T-cell (primary cell): Measurements from ENCODE around the gene L3MBTL4. TPM values are rescaled to one million over a fixed set of nuclear protein-coding genes. Genes with fewer than 3 reads are reported as not detected.

ENCODE experiments used
- ATAC-seq, 4 experiments: fragments of 200-7000 bp in 3 of 4; fragments of 150-1000 bp in 1 of 4; cut with Tn5 transposase; replicated peaks in 1 of 4; 1 replicate in 3 of 4; 2 replicates in 1 of 4; pipeline ENCODE4 v1.10.0; 2021; ENCODE audit warnings: moderate library complexity in 3 of 4, mild to moderate bottlenecking in 2 of 4, moderate number of reproducible peaks in 1 of 4
- CTCF ChIA-PET, 2 donors: fragments of 300-600 bp; sonication (Branson Sonifier 250); formaldehyde crosslinking; loops; one replicate each; lab custom pipeline; 2022; ENCODE audit warnings: antibody characterized with exemption in 2 of 2; lab: Charles Lee
- POLR2A ChIA-PET, 2 donors: fragments of 300-600 bp; sonication (Branson Sonifier 250); formaldehyde crosslinking; loops; one replicate each; lab custom pipeline; 2022; ENCODE audit warnings: antibody characterized with exemption in 2 of 2; lab: Charles Lee
- DNase-seq, 35 experiments: peaks; one replicate each; pipeline versions ENCODE4 v3.0.0 to v3.0.0-alpha.2; 2013 to 2023
- H3K27ac ChIP-seq: one replicate; pipeline ENCODE4 v1.5.1; 2013; ENCODE audit warnings: low read length
- H3K27me3 ChIP-seq, 2 experiments: replicated peaks in 1 of 2; 1 replicate in 1 of 2; 2 replicates in 1 of 2; pipeline versions ENCODE4 v1.6.1 to v1.7.0; 2013; ENCODE audit warnings: low read length in 1 of 2, mixed read lengths in 1 of 2; ENCODE audit not compliant: control insufficient read depth in 2 of 2, insufficient read depth in 2 of 2; ENCODE audit errors: extremely low read depth in 1 of 2
- H3K36me3 ChIP-seq, 2 donors: 1 replicate in 1 of 2; 2 replicates in 1 of 2; pipeline versions ENCODE4 v1.6.1 to v1.7.0; 2013; ENCODE audit warnings: low read length in 1 of 2; ENCODE audit not compliant: control insufficient read depth in 2 of 2, insufficient read depth in 1 of 2; ENCODE audit errors: extremely low read depth in 1 of 2
- H3K4me1 ChIP-seq, 2 experiments: 1 replicate in 1 of 2; 2 replicates in 1 of 2; pipeline versions ENCODE4 v1.6.1 to v1.7.0; 2013; ENCODE audit warnings: low read length in 2 of 2, mixed read lengths in 1 of 2; ENCODE audit not compliant: insufficient read depth in 2 of 2, control insufficient read depth in 1 of 2; ENCODE audit errors: extremely low read depth in 1 of 2
- H3K4me3 ChIP-seq, 2 donors: 1 replicate in 1 of 2; 2 replicates in 1 of 2; pipeline versions ENCODE4 v1.5.1 to v1.7.0; 2013; ENCODE audit warnings: mild to moderate bottlenecking in 2 of 2, low read length in 1 of 2, moderate library complexity in 1 of 2; ENCODE audit not compliant: control insufficient read depth in 1 of 2; ENCODE audit errors: extremely low read depth in 1 of 2
- H3K9me3 ChIP-seq: 2 replicates; pipeline ENCODE4 v1.7.0; 2013
- H3K27ac Mint-ChIP-seq, 2 donors: one replicate each; pipeline ENCODE4 v1.8.0; 2020 to 2021; ENCODE audit warnings: mild to moderate bottlenecking in 2 of 2, mixed read lengths in 2 of 2
- H3K27me3 Mint-ChIP-seq, 2 donors: one replicate each; pipeline ENCODE4 v1.8.0; 2021 to 2022; ENCODE audit warnings: mixed read lengths in 2 of 2
- H3K36me3 Mint-ChIP-seq: one replicate; pipeline ENCODE4 v1.8.0; 2021; ENCODE audit warnings: mixed read lengths
- H3K4me1 Mint-ChIP-seq, 3 donors: one replicate each; pipeline ENCODE4 v1.8.0; 2020 to 2022; ENCODE audit warnings: mixed read lengths in 3 of 3, mild to moderate bottlenecking in 1 of 3
- H3K4me3 Mint-ChIP-seq, 3 donors: one replicate each; pipeline ENCODE4 v1.8.0; 2020 to 2022; ENCODE audit warnings: mild to moderate bottlenecking in 3 of 3, mixed read lengths in 3 of 3, moderate library complexity in 3 of 3
- H3K9me3 Mint-ChIP-seq, 3 donors: one replicate each; pipeline ENCODE4 v1.8.0; 2020 to 2022; ENCODE audit warnings: mixed read lengths in 3 of 3
- WGBS: methylation state at CpG from one replicate; pipeline ENCODE4 v1.1.5; 2013; ENCODE audit warnings: missing lambda C conversion rate; ENCODE audit not compliant: insufficient coverage; 5-methylcytosine and 5-hydroxymethylcytosine counted together
- total RNA-seq, 35 experiments: library from RNA in 6 of 35; stranded (reverse) in 6 of 35; fragments of 120-200 nt in 1 of 35; gene quantifications; one replicate each; pipeline versions ENCODE4 v1.2.1 to v1.2.4 and lab custom pipeline; 2013 to 2026

Gene L3MBTL4
- total RNA-seq, 5 donors from 2014 or later (not counting 1 experiment from before 2014, with no cell fraction given): 0.58 to 1.6 (median 0.83) TPM

GRCh38 chr18:6399776-6400175, 14.9 kb downstream of the L3MBTL4 start:
- no peak for ATAC-seq

GRCh38 chr18:6397931-6398566, 16.7 kb downstream of the L3MBTL4 start:
- no peaks in the 10 kb centered on the region for H3K9me3 ChIP-seq
- Mint-ChIP-seq H3K9me3 (peaks cover 0 to 6% (median 4%) of the 10 kb centered on the region in 3 donors), H3K4me3 (no peak overlapping the region), H3K36me3 (no peaks in the 10 kb centered on the region), H3K27ac (no peak overlapping the region), H3K4me1 (no peaks in the 10 kb centered on the region), H3K27me3 (no peaks in the 10 kb centered on the region)
- ChIA-PET POLR2A (no interaction called here), CTCF (no interaction called here)
- no peaks in the 10 kb centered on the region for H3K4me1 ChIP-seq
- H3K36me3 ChIP-seq: no peaks in the 10 kb centered on the region
- no peak overlapping the region for H3K27ac ChIP-seq
- no peak overlapping the region for H3K4me3 ChIP-seq
- DNase-seq (no peak), ATAC-seq (no peak)
- WGBS: 86% methylated on average over 6 of the region's 6 CpGs
- H3K27me3 ChIP-seq: no peaks in the 10 kb centered on the region

More at GRCh38 chr18:6399776-6400175, 14.9 kb downstream of the L3MBTL4 start:
- Mint-ChIP-seq H3K9me3 (peaks cover 0 to 4% (median 0%) of the 10 kb centered on the region in 3 donors), H3K27ac (no peak overlapping the region), H3K36me3 (no peaks in the 10 kb centered on the region), H3K27me3 (no peaks in the 10 kb centered on the region), H3K4me3 (no peak overlapping the region), H3K4me1 (no peaks in the 10 kb centered on the region)
- Histone ChIP-seq H3K4me1 (no peaks in the 10 kb centered on the region), H3K9me3 (no peaks in the 10 kb centered on the region), H3K36me3 (no peaks in the 10 kb centered on the region), H3K4me3 (no peak overlapping the region), H3K27ac (no peak overlapping the region), H3K27me3 (no peaks in the 10 kb centered on the region)
- DNase-seq: no peak
- CTCF ChIA-PET: no interaction called here
- WGBS: no CpG with 5 or more reads among the region's 1 CpG
- POLR2A ChIA-PET: no interaction called here

- Mint-ChIP-seq H3K4me3 (no peak overlapping the region), H3K36me3 (no peaks in the 10 kb centered on the region), H3K9me3 (peaks cover 3 to 9% (median 7%) of the 10 kb centered on the region in 3 donors), H3K4me1 (no peaks in the 10 kb centered on the region), H3K27ac (no peak overlapping the region), H3K27me3 (no peaks in the 10 kb centered on the region)
- Histone ChIP-seq H3K9me3 (no peaks in the 10 kb centered on the region), H3K27ac (no peak overlapping the region), H3K4me3 (no peak overlapping the region), H3K36me3 (no peaks in the 10 kb centered on the region), H3K4me1 (no peaks in the 10 kb centered on the region), H3K27me3 (no peaks in the 10 kb centered on the region)
- POLR2A ChIA-PET: interaction anchor here in 1 of 2 donors (0.6 kb wide), 1 partner anchor 826 kb away, joined by 3 read pairs; no protein-coding TSS in a partner anchor
- CTCF ChIA-PET: no interaction called here
- DNase-seq: no peak
- WGBS: 100% methylated on average over 1 of the region's 5 CpGs
- ATAC-seq: no peak
Observed at GRCh38 chr18:6396847-6397246, 17.9 kb downstream of the L3MBTL4 start.

- ATAC-seq (no peak), DNase-seq (no peak)
- Mint-ChIP-seq H3K27ac (no peak overlapping the region), H3K4me1 (no peaks in the 10 kb centered on the region), H3K9me3 (peaks cover 9 to 15% (median 13%) of the 10 kb centered on the region in 3 donors), H3K4me3 (no peak overlapping the region), H3K36me3 (no peaks in the 10 kb centered on the region), H3K27me3 (no peaks in the 10 kb centered on the region)
- 100% methylated on average over 1 of the region's 2 CpGs for WGBS
- Histone ChIP-seq H3K9me3 (no peaks in the 10 kb centered on the region), H3K4me1 (no peaks in the 10 kb centered on the region), H3K36me3 (no peaks in the 10 kb centered on the region), H3K27ac (no peak overlapping the region), H3K4me3 (no peak overlapping the region), H3K27me3 (no peaks in the 10 kb centered on the region)
- ChIA-PET CTCF (no interaction called here), POLR2A (interaction anchor here in 1 of 2 donors (0.6 kb wide), 1 partner anchor 827 kb away, joined by 3 read pairs; no protein-coding TSS in a partner anchor)
Observed at GRCh38 chr18:6396276-6396675, 18.4 kb downstream of the L3MBTL4 start.

GRCh38 chr18:6389005-6389404, 25.7 kb downstream of the L3MBTL4 start:
- Mint-ChIP-seq H3K27me3 (peaks cover 0 to 3% of the 10 kb centered on the region in 2 donors), H3K27ac (no peak overlapping the region), H3K4me1 (no peaks in the 10 kb centered on the region), H3K4me3 (no peak overlapping the region), H3K9me3 (peaks cover 15 to 32% (median 22%) of the 10 kb centered on the region in 3 donors), H3K36me3 (no peaks in the 10 kb centered on the region)
- Histone ChIP-seq H3K27me3 (no peaks in the 10 kb centered on the region), H3K9me3 (no peaks in the 10 kb centered on the region), H3K4me1 (no peaks in the 10 kb centered on the region), H3K4me3 (no peak overlapping the region), H3K36me3 (no peaks in the 10 kb centered on the region), H3K27ac (no peak overlapping the region)
- POLR2A ChIA-PET: no interaction called here
- no CpG with 5 or more reads among the region's 2 CpGs for WGBS
- ATAC-seq: no peak
- CTCF ChIA-PET: no interaction called here
- DNase-seq: no peak

- Mint-ChIP-seq H3K27me3 (peaks cover 0 to 3% of the 10 kb centered on the region in 2 donors), H3K4me3 (no peak overlapping the region), H3K36me3 (no peaks in the 10 kb centered on the region), H3K27ac (no peak overlapping the region), H3K9me3 (peaks cover 6 to 32% (median 31%) of the 10 kb centered on the region in 3 donors), H3K4me1 (no peaks in the 10 kb centered on the region)
- ChIA-PET POLR2A (no interaction called here), CTCF (no interaction called here)
- Histone ChIP-seq H3K4me3 (no peak overlapping the region), H3K27me3 (no peaks in the 10 kb centered on the region), H3K27ac (no peak overlapping the region), H3K36me3 (no peaks in the 10 kb centered on the region), H3K9me3 (no peaks in the 10 kb centered on the region), H3K4me1 (no peaks in the 10 kb centered on the region)
- 66% methylated on average over 7 of the region's 7 CpGs for WGBS
- DNase-seq (no peak), ATAC-seq (no peak)
Observed at GRCh38 chr18:6382963-6383362, 31.7 kb downstream of the L3MBTL4 start.
